Measurements from ENCODE around the gene SIX1.

Gene SIX1

GRCh38 chr14:60651086-60651795 lies 2.0 kb upstream of the SIX1 start:
- no peaks in the 10 kb centered on the region for H3K9me2 ChIP-seq (replicated peaks; ENCODE audit: control insufficient read depth, low read length)
- H3K79me2 ChIP-seq (ENCODE audit: control insufficient read depth, low read length) = no peaks in the 10 kb centered on the region
- H4K20me1 ChIP-seq (ENCODE audit: control insufficient read depth, insufficient read depth, low read depth, low read length) = no peaks in the 10 kb centered on the region
- TF ChIP-seq, protein P1, sequence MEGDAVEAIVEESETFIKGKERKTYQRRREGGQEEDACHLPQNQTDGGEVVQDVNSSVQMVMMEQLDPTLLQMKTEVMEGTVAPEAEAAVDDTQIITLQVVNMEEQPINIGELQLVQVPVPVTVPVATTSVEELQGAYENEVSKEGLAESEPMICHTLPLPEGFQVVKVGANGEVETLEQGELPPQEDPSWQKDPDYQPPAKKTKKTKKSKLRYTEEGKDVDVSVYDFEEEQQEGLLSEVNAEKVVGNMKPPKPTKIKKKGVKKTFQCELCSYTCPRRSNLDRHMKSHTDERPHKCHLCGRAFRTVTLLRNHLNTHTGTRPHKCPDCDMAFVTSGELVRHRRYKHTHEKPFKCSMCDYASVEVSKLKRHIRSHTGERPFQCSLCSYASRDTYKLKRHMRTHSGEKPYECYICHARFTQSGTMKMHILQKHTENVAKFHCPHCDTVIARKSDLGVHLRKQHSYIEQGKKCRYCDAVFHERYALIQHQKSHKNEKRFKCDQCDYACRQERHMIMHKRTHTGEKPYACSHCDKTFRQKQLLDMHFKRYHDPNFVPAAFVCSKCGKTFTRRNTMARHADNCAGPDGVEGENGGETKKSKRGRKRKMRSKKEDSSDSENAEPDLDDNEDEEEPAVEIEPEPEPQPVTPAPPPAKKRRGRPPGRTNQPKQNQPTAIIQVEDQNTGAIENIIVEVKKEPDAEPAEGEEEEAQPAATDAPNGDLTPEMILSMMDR (IDR thresholded peaks at IDR 0.05; ENCODE audit: low read depth, low read length, poor library complexity, severe bottlenecking) = no peak
- TF ChIP-seq EZH2phosphoT487 (IDR thresholded peaks at IDR 0.05; ENCODE audit: borderline replicate concordance, low read length) = no peak
- H3K4me2 ChIP-seq (ENCODE audit: low read length) = no peak overlapping the region
- no peaks in the 10 kb centered on the region for H3F3A ChIP-seq (ENCODE audit: control insufficient read depth, insufficient read depth)
- H3K4me1 ChIP-seq (ENCODE audit: control insufficient read depth, low read length) = peaks cover 5% of the 10 kb centered on the region
- peaks cover 21% of the 10 kb centered on the region for H3K27me3 ChIP-seq (ENCODE audit: control insufficient read depth, low read length)
- no peak overlapping the region for H3K27ac ChIP-seq (ENCODE audit: low read depth, low read length)
- H3K9me3 ChIP-seq (ENCODE audit: control insufficient read depth, insufficient read depth, low read length) = no peaks in the 10 kb centered on the region
- no peak overlapping the region for H3K4me3 ChIP-seq (ENCODE audit: low read length)
- H3K36me3 ChIP-seq (ENCODE audit: control insufficient read depth, low read length) = no peaks in the 10 kb centered on the region

DNA sequence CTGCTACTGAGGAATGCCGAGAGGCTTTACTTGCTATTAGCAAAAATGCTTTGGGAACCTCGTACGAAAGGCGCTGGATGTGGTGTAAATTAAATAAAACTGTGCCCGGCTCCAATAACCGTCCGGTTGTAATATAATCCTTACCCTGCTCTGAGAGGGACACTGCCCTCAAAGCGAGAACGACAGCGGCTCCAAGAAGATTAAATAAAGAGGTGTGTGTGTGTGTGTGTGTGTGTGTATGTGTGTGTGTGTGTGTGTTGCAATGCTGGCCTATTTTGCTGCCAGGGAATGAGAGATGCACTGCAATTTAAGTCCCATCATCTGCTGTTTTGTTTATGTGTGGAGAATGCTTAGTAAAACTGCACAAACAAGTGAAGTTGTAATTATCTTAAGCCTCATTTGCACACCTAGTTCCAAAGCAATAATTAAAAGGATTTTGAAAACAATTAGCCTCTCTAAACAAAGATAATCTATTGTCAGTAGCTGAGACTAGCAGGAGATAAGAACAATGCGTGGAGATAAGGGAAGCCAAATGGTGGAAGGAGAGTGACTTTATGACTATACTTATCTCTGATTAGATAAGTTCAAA lies 1.2 kb upstream of the SIX1 start:
- Histone ChIP-seq H3K79me2 (ENCODE audit: control insufficient read depth, low read length) (no peaks in the 10 kb centered on the region), H3F3A (ENCODE audit: control insufficient read depth, insufficient read depth) (no peaks in the 10 kb centered on the region), H3K27ac (ENCODE audit: low read depth, low read length) (no peak overlapping the region), H3K4me2 (ENCODE audit: low read length) (no peak overlapping the region), H4K20me1 (ENCODE audit: control insufficient read depth, insufficient read depth, low read depth, low read length) (no peaks in the 10 kb centered on the region), H3K9me3 (ENCODE audit: control insufficient read depth, insufficient read depth, low read length) (no peaks in the 10 kb centered on the region), H3K36me3 (ENCODE audit: control insufficient read depth, low read length) (no peaks in the 10 kb centered on the region), H3K4me3 (ENCODE audit: low read length) (no peak overlapping the region), H3K27me3 (ENCODE audit: control insufficient read depth, low read length) (peaks cover 21% of the 10 kb centered on the region), H3K4me1 (ENCODE audit: control insufficient read depth, low read length) (no peaks in the 10 kb centered on the region), H3K9me2 (replicated peaks; ENCODE audit: control insufficient read depth, low read length) (no peaks in the 10 kb centered on the region)
- no peak for TF ChIP-seq EZH2phosphoT487 (IDR thresholded peaks at IDR 0.05; ENCODE audit: borderline replicate concordance, low read length)
- TF ChIP-seq, protein P1 (IDR thresholded peaks at IDR 0.05; ENCODE audit: low read depth, low read length, poor library complexity, severe bottlenecking) = no peak

GRCh38 chr14:60649875-60650372 lies 647 bp upstream of the SIX1 start:
- no peaks in the 10 kb centered on the region for H3K4me1 ChIP-seq (ENCODE audit: control insufficient read depth, low read length)
- no peak overlapping the region for H3K4me3 ChIP-seq (ENCODE audit: low read length)
- H3K36me3 ChIP-seq (ENCODE audit: control insufficient read depth, low read length) = no peaks in the 10 kb centered on the region
- H3F3A ChIP-seq (ENCODE audit: control insufficient read depth, insufficient read depth) = no peaks in the 10 kb centered on the region
- TF ChIP-seq, protein P1 (IDR thresholded peaks at IDR 0.05; ENCODE audit: low read depth, low read length, poor library complexity, severe bottlenecking) = no peak
- no peak for TF ChIP-seq EZH2phosphoT487 (IDR thresholded peaks at IDR 0.05; ENCODE audit: borderline replicate concordance, low read length)
- H3K9me2 ChIP-seq (replicated peaks; ENCODE audit: control insufficient read depth, low read length) = no peaks in the 10 kb centered on the region
- H3K27ac ChIP-seq (ENCODE audit: low read depth, low read length) = no peak overlapping the region
- H3K4me2 ChIP-seq (ENCODE audit: low read length) = no peak overlapping the region
- H4K20me1 ChIP-seq (ENCODE audit: control insufficient read depth, insufficient read depth, low read depth, low read length) = no peaks in the 10 kb centered on the region
- peaks cover 21% of the 10 kb centered on the region for H3K27me3 ChIP-seq (ENCODE audit: control insufficient read depth, low read length)
- no peaks in the 10 kb centered on the region for H3K79me2 ChIP-seq (ENCODE audit: control insufficient read depth, low read length)
- H3K9me3 ChIP-seq (ENCODE audit: control insufficient read depth, insufficient read depth, low read length) = no peaks in the 10 kb centered on the region

Data from DOHH2 (cell line).